Measurements from ENCODE around the gene CRYBA4. TPM values are rescaled to one million over a fixed set of nuclear protein-coding genes. Genes with fewer than 3 reads are reported as not detected.

Gene CRYBA4
- not detected in 2 replicates for total RNA-seq

GRCh38 chr22:26621663-26622062 lies at the start of gene CRYBA4:
Gene CRYBA4, plus strand, starts transcription at chr22:26621963. Its CDS starts 634 bp downstream, at chr22:26622597.

DNA sequence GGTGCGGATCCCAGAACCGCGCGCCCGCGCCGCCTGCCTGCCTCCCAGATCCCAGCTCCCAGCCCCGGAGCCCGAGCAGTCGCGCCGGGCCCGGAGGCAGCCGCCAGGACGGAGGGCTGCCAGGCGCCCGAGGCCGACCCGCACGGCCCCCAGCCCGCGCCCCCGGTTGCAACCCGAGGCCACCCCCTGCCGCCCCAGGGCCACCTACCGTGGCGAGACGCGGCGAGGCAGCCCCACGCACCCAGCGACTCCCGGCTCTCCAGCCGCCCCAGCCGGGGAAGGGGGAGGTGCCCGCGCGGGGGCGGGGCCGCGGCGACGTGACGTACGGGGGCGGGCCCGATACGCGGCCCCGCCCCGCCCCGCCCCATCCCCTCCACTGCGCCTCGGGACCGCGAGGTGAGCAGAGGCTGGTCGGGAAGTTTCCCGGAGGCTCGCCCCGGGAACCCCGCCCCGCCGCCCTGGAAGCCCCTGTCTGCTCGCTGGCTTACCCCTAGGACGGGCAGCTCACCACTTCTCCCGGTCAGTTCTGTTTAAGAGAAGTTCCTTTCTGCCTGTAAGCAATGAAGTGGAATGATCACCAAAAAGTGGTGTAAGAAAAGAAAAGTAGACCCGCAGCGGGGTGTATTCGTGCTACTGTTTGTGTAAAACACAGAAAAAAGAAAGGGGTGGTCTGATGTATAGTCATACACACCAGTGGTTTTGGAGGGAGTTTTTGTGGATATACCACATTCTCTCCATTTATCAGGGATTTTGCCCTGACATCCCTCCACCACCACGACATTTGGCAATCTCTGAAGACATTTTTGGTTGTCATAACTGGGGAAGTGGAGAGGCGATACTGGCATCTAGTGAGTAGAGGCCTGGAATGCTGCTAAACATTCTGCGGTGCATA lies 31.7 kb upstream of the CRYBA4 start, which contains the start of gene TPST2:
Gene TPST2, minus strand, starts transcription at position 288 of the 892 bp plus-strand sequence. CDS start 48,502 bp downstream, outside the sequence.

DNA sequence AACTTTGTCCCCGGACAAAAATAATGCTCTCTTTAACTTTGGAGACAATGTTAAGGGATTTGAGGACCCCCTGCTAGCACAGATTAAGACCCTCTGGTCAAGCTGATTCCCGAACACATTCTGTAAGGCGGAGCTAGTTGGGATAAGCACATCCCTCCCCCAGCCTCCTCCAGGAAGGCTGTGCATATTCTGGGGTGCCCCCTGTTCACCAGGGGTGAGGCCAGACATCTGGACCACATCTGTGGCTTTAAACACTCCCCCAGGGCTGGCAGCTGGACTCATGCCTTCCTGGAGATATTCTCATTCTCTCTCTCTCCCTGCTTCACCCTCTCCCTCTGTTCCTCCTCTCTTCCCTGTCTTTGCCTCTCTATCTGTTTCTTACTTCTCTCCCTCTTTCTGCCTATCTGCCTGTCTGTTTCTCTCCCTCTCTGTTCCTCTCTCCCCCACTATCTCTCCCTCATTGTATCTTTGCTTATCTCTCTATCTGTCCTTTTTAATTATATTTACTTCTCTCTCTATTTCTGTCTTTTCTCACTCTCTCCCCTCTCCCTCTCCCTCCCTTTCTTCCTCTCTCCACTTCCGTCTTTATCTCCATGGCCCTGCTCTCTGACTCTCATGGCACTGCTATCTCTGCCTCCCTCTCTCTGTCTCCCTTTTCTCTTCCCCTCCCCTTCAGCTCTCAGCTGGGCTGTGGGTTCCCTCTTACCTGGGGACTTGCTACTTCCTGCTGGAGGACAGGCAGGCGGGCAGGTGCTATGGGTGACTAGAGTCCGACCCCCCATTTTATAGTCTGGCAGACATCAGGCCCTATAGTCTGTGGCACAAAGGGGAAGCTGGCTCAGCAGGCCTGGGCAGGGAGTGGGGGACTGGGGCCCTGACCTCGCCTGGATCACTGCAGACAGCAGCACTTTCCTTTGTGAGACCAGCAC lies 4.2 kb upstream of the CRYBA4 start, which contains the start of gene CRYBB1:
Gene CRYBB1, minus strand, starts transcription at position 757 of the 929 bp plus-strand sequence. CDS start 1,708 bp downstream, outside the sequence.

GRCh38 chr22:26656891-26657851 lies 35.4 kb downstream of the CRYBA4 start, which contains the start of gene MIAT:
Gene MIAT, plus strand, starts transcription at chr22:26657588.

Other genes with a start within 250 kb of the CRYBA4 start
- 4.4 and 5.5 TPM in 2 replicates for gene ASPHD2, start 192.7 kb upstream of the CRYBA4 start, total RNA-seq
- gene HPS4, start 138.2 kb upstream of the CRYBA4 start, total RNA-seq, result 17.5 and 27.9 TPM in 2 replicates
- gene SRRD, start 138.1 kb upstream of the CRYBA4 start, total RNA-seq, result 12.7 and 19.9 TPM in 2 replicates
- gene TFIP11, start 109.5 kb upstream of the CRYBA4 start, total RNA-seq, result 18.6 and 32.4 TPM in 2 replicates
- 11.9 and 21.9 TPM in 2 replicates for gene TPST2, start 31.8 kb upstream of the CRYBA4 start, total RNA-seq
- not detected in 2 replicates for gene CRYBB1, start 3.9 kb upstream of the CRYBA4 start, total RNA-seq
- gene MIAT, start 35.6 kb downstream of the CRYBA4 start, total RNA-seq, result 0.39 and 0.80 TPM in 2 replicates